K562 (cell line): ENCODE data around the gene IL13.

Experiments
- BACH1 ChIP-seq: fragments of 200-800 bp; sonication (Bioruptor generic); IDR thresholded peaks from 2 replicates; pipeline ENCODE4 v1.6.1; 2016; ENCODE audit warnings: missing genetic modification characterization, missing compliant biosample characterization
- CHD7 ChIP-seq: fragments of 200-600 bp; sonication (generic); IDR thresholded peaks from one replicate; pipeline ENCODE4 v1.6.1; 2012; ENCODE audit warnings: mild to moderate bottlenecking, low read depth, low read length, inconsistent platforms
- FOXM1 ChIP-seq, 2 experiments: fragments of 450-650 bp in 1 of 2; sonication (generic) in 1 of 2; formaldehyde crosslinking in 1 of 2; IDR thresholded peaks; 2 replicates each; pipeline versions ENCODE4 v1.6.1 to v1.9.0; 2017 to 2022; ENCODE audit warnings: low read depth in 2 of 2, mild to moderate bottlenecking in 2 of 2, missing genetic modification reagents in 1 of 2, moderate library complexity in 1 of 2
- POLR2AphosphoS5 ChIP-seq: IDR thresholded peaks from 2 replicates; pipeline ENCODE4 v1.6.1; 2011; ENCODE audit warnings: mild to moderate bottlenecking, low read depth, low read length, moderate library complexity; ENCODE audit not compliant: control insufficient read depth, insufficient read depth
- RNF2 ChIP-seq: sonication (generic); IDR thresholded peaks from 2 replicates; pipeline ENCODE4 v1.6.1; 2016
- TSHZ1 ChIP-seq: fragments of 250-450 bp; sonication (Bioruptor Pico); IDR thresholded peaks from 2 replicates; pipeline ENCODE4 v1.4.0; 2020; ENCODE audit warnings: mild to moderate bottlenecking, moderate library complexity

- no peak for TF ChIP-seq BACH1 (tag)
- no peak for TF ChIP-seq TSHZ1 (CRISPR knock-in tag)
- TF ChIP-seq CHD7, result no peak
- TF ChIP-seq POLR2AphosphoS5, result no peak
- no peak for TF ChIP-seq FOXM1 (IDR thresholded peaks at IDR 0.05; ENCODE audit: low read depth)
- TF ChIP-seq FOXM1 (CRISPR knock-in tag; IDR thresholded peaks at IDR 0.05; ENCODE audit: low read depth), result no peak
- no peak for TF ChIP-seq RNF2
These were observed 50.7 kb downstream of the IL13 start for GRCh38 chr5:132708645-132709044.
